Keratinocyte (primary cell): ENCODE data around the gene ACAN. TPM values are rescaled to one million over a fixed set of nuclear protein-coding genes. Genes with fewer than 3 reads are reported as not detected.

ENCODE experiments used
- DNase-seq: peaks from one replicate; pipeline ENCODE4 v3.0.0-alpha.2; 2011; ENCODE audit warnings: low read depth, missing footprints, low spot score
- FAIRE-seq: peaks from 2 replicates; lab custom pipeline; 2011; peaks lifted over from hg19 to GRCh38; lab: Jason Lieb, UNC
- H2AFZ ChIP-seq: 2 replicates; pipeline ENCODE4 v1.6.0; 2012; ENCODE audit warnings: low read length, control low read depth, inconsistent platforms; ENCODE audit not compliant: control insufficient read depth
- H3K27ac ChIP-seq: 2 replicates; pipeline ENCODE4 v1.5.1; 2011; ENCODE audit warnings: low read length; ENCODE audit not compliant: control insufficient read depth, insufficient read depth
- H3K27me3 ChIP-seq: 3 replicates; pipeline ENCODE4 v1.6.0; 2011; ENCODE audit warnings: low read length; ENCODE audit not compliant: control insufficient read depth, insufficient read depth; ENCODE audit errors: extremely low read depth
- H3K36me3 ChIP-seq, 2 experiments: 2 replicates in 1 of 2; 3 replicates in 1 of 2; pipeline ENCODE4 v1.5.1; 2011; ENCODE audit warnings: low read length in 2 of 2, mild to moderate bottlenecking in 1 of 2; ENCODE audit not compliant: control insufficient read depth in 2 of 2, insufficient read depth in 2 of 2; ENCODE audit errors: extremely low read depth in 1 of 2
- H3K4me1 ChIP-seq: 3 replicates; pipeline ENCODE4 v1.5.1; 2011; ENCODE audit warnings: low read length; ENCODE audit not compliant: control insufficient read depth, insufficient read depth; ENCODE audit errors: extremely low read depth
- H3K4me2 ChIP-seq: 3 replicates; pipeline ENCODE4 v1.6.0; 2011; ENCODE audit warnings: low read depth, low read length; ENCODE audit not compliant: control insufficient read depth, insufficient read depth; ENCODE audit errors: extremely low read depth
- H3K4me3 ChIP-seq, 3 experiments: fragments of 200-600 bp in 1 of 3; sonication (generic) in 1 of 3; 2 replicates in 2 of 3; 3 replicates in 1 of 3; pipeline ENCODE4 v1.5.1; 2011 to 2016; ENCODE audit warnings: low read length in 3 of 3, mild to moderate bottlenecking in 3 of 3, control low read depth in 2 of 3, inconsistent platforms in 1 of 3, low read depth in 1 of 3, mixed read lengths in 1 of 3, mixed run types in 1 of 3, moderate library complexity in 1 of 3; ENCODE audit not compliant: control insufficient read depth in 2 of 3, insufficient read depth in 2 of 3; ENCODE audit errors: extremely low read depth in 1 of 3
- H3K79me2 ChIP-seq: 2 replicates; pipeline ENCODE4 v1.6.0; 2012; ENCODE audit warnings: low read length; ENCODE audit not compliant: control insufficient read depth, insufficient read depth
- H3K9ac ChIP-seq: 3 replicates; pipeline ENCODE4 v1.6.0; 2011; ENCODE audit warnings: low read length; ENCODE audit not compliant: control insufficient read depth, insufficient read depth; ENCODE audit errors: extremely low read depth
- H3K9me1 ChIP-seq: 3 replicates; pipeline ENCODE4 v1.6.0; 2011; ENCODE audit warnings: low read length; ENCODE audit not compliant: control insufficient read depth, insufficient read depth; ENCODE audit errors: extremely low read depth
- H3K9me3 ChIP-seq: 2 replicates; pipeline ENCODE4 v1.5.1; 2012; ENCODE audit warnings: low read depth, low read length; ENCODE audit not compliant: control insufficient read depth
- H4K20me1 ChIP-seq: 3 replicates; pipeline ENCODE4 v1.6.0; 2011; ENCODE audit warnings: low read length; ENCODE audit not compliant: control insufficient read depth, insufficient read depth; ENCODE audit errors: extremely low read depth
- EZH2 ChIP-seq: IDR thresholded peaks from one replicate; pipeline ENCODE4 v1.6.1; 2012; ENCODE audit warnings: inconsistent platforms, mild to moderate bottlenecking, low read length, moderate library complexity
- dilution Hi-C: fragments of 300-500 bp; cut with MboI; formaldehyde crosslinking; loops from one replicate; pipeline ENCODE4 v1.7.0; 2020; ENCODE audit warnings: low sequenced_read_pairs; ENCODE audit not compliant: extremely low pct_ligation_motif_present
- polyA plus RNA-seq, 5 experiments: library from polyadenylated mRNA; depleted of rRNA in 3 of 5; stranded (reverse) in 3 of 5; stranded (forward) in 1 of 5; unstranded in 1 of 5; fragments of >200 nt; gene quantifications; 1 replicate in 1 of 5; 2 replicates in 3 of 5; 3 replicates in 1 of 5; pipeline versions ENCODE4 v1.2.1 to v1.2.3, GENCODE V29; 2011 to 2012; ENCODE audit warnings: missing spikeins in 2 of 5, low read depth in 1 of 5, low replicate concordance in 1 of 5
- TF ChIP-seq, protein P1 (sequence below), 3 experiments: IDR thresholded peaks in 1 of 3; conservative IDR thresholded peaks in 1 of 3; optimal IDR thresholded peaks in 1 of 3; 2 replicates in 2 of 3; 3 replicates in 1 of 3; pipeline versions ENCODE3 to v1.5.1; 2011; ENCODE audit warnings: low read length in 3 of 3, mild to moderate bottlenecking in 3 of 3, moderate library complexity in 2 of 3, control low read depth in 1 of 3, inconsistent platforms in 1 of 3; ENCODE audit not compliant: insufficient read depth in 2 of 3; ENCODE audit errors: extremely low read depth in 1 of 3

ACAN gene
- polyA plus RNA-seq, 1 donor (not counting 4 experiments of a cell fraction or from before 2014, with no cell fraction given), result not detected

DNA sequence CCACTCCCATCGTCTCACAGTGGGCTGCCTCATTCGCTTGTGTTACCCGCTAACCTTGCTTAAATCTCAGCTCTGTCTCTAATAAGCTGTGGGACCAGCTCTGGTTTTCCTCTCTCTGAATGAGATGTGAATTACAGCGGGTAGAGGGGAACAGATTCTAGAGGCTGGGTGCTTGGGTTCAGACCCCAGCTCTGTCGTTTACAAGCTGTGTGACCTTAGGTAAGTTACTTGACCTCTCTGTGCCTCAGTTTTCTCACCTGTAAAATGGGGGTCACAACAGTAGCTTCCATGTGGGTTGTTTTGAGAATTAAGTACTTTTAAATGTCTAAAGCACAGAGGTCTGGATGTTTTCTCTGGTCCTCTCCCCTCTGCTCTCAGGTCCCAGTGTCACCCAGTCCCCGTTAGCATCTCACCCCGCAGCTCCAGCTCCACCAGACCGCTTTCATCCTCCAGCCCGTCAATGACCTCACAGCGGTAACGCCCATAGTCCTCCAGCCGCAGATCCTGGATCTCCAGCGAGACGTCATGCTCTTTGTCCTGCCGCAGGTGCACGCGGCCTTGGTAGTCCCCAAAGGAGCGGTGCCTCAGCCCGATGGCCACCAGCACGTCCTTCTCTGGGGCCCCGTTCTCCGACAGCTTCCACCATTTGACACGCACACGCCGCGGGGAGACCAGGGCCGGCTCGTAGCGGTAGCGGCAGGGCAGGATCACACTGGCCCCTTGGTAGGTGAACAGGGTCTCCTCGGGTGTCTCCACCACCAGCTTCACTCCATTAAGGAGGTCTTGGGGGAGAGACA is 77.9 kb downstream of the ACAN start:
- Histone ChIP-seq H3K79me2 (no peaks in the 10 kb centered on the region), H3K4me2 (no peak overlapping the region), H3K27me3 (no peaks in the 10 kb centered on the region), H3K9ac (no peak overlapping the region), H3K27ac (no peak overlapping the region), H3K4me1 (peaks cover 4% of the 10 kb centered on the region), H3K9me1 (no peaks in the 10 kb centered on the region), H3K9me3 (no peaks in the 10 kb centered on the region), H3K36me3 (no peaks in the 10 kb centered on the region), H3K4me3 (no peak overlapping the region), H2AFZ (no peak overlapping the region), H4K20me1 (no peaks in the 10 kb centered on the region)
- no peak for TF ChIP-seq EZH2
- TF ChIP-seq, protein P1, sequence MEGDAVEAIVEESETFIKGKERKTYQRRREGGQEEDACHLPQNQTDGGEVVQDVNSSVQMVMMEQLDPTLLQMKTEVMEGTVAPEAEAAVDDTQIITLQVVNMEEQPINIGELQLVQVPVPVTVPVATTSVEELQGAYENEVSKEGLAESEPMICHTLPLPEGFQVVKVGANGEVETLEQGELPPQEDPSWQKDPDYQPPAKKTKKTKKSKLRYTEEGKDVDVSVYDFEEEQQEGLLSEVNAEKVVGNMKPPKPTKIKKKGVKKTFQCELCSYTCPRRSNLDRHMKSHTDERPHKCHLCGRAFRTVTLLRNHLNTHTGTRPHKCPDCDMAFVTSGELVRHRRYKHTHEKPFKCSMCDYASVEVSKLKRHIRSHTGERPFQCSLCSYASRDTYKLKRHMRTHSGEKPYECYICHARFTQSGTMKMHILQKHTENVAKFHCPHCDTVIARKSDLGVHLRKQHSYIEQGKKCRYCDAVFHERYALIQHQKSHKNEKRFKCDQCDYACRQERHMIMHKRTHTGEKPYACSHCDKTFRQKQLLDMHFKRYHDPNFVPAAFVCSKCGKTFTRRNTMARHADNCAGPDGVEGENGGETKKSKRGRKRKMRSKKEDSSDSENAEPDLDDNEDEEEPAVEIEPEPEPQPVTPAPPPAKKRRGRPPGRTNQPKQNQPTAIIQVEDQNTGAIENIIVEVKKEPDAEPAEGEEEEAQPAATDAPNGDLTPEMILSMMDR (optimal IDR thresholded peaks at IDR 0.05 in 1 of 3, IDR thresholded peaks at IDR 0.05 in 1 of 3, conservative IDR thresholded peaks at IDR 0.05 in 1 of 3; ENCODE audit: extremely low read depth in 1 of 3, insufficient read depth in 2 of 3, low read length in 3 of 3), result no peak
- dilution Hi-C loops, result no loop called here
- no peak for DNase-seq
- FAIRE-seq, result no peak

DNA sequence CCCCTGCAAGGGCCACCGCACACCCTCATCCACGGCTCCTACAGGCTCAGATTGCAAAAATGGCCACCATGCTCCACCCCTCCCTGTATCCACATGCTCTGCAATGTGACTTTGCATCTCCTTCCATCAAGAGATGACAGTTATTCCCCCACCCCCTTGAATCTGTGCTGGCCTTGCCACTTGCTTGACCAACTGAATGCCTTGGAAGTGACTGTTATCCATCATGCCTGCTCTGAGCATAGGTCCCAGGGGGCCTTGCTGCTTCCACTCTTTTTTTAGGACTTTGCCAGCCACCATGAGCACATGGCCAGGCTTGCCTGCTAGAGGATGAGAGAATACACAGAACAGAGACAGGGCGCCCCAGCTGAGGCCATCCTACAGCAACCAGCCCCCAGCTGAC is 78.5 kb downstream of the ACAN start:
- dilution Hi-C loops, result no loop called here
- FAIRE-seq (no peak), DNase-seq (no peak)

More for the DNA sequence above, 78.5 kb downstream of the ACAN start:
- no peak overlapping the region for H3K27ac ChIP-seq
- H3K27me3 ChIP-seq, result no peaks in the 10 kb centered on the region
- no peaks in the 10 kb centered on the region for H3K9me3 ChIP-seq
- no peak for TF ChIP-seq EZH2
- TF ChIP-seq, protein P1 (optimal IDR thresholded peaks at IDR 0.05 in 1 of 3, IDR thresholded peaks at IDR 0.05 in 1 of 3, conservative IDR thresholded peaks at IDR 0.05 in 1 of 3; ENCODE audit: extremely low read depth in 1 of 3, insufficient read depth in 2 of 3, low read length in 3 of 3), result no peak
- no peak overlapping the region for H3K9ac ChIP-seq
- no peaks in the 10 kb centered on the region for H4K20me1 ChIP-seq
- H2AFZ ChIP-seq, result no peak overlapping the region
- H3K4me2 ChIP-seq, result no peak overlapping the region
- H3K9me1 ChIP-seq, result no peaks in the 10 kb centered on the region
- no peaks in the 10 kb centered on the region for H3K36me3 ChIP-seq
- H3K4me1 ChIP-seq, result peaks cover 4% of the 10 kb centered on the region
- no peak overlapping the region for H3K4me3 ChIP-seq
- no peaks in the 10 kb centered on the region for H3K79me2 ChIP-seq
